ENCODE data around the gene ARHGAP22. TPM values are rescaled to one million over a fixed set of nuclear protein-coding genes. Genes with fewer than 3 reads are reported as not detected.

ARHGAP22 gene
- total RNA-seq, 1 donor from 2014 or later = 0.82 TPM

- TF ChIP-seq, protein P1, sequence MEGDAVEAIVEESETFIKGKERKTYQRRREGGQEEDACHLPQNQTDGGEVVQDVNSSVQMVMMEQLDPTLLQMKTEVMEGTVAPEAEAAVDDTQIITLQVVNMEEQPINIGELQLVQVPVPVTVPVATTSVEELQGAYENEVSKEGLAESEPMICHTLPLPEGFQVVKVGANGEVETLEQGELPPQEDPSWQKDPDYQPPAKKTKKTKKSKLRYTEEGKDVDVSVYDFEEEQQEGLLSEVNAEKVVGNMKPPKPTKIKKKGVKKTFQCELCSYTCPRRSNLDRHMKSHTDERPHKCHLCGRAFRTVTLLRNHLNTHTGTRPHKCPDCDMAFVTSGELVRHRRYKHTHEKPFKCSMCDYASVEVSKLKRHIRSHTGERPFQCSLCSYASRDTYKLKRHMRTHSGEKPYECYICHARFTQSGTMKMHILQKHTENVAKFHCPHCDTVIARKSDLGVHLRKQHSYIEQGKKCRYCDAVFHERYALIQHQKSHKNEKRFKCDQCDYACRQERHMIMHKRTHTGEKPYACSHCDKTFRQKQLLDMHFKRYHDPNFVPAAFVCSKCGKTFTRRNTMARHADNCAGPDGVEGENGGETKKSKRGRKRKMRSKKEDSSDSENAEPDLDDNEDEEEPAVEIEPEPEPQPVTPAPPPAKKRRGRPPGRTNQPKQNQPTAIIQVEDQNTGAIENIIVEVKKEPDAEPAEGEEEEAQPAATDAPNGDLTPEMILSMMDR (IDR thresholded peaks at IDR 0.05) = no peak
- ATAC-seq (ENCODE audit: low read depth) = no peak
- Mint-ChIP-seq H3K9me3 (peaks cover 3% of the 10 kb centered on the region), H3K4me3 (no peak overlapping the region), H3K36me3 (ENCODE audit: low read depth) (peaks cover 3% of the 10 kb centered on the region), H3K27me3 (no peaks in the 10 kb centered on the region), H3K4me1 (peaks cover 80% of the 10 kb centered on the region), H3K27ac (no peak overlapping the region)
- intact Hi-C loops (cut with micrococcal nuclease) = no loop called here
- no peak for DNase-seq
- ChIA-PET POLR2A (interaction anchor here (0.6 kb wide), 1 partner anchor 628 kb away, joined by 10 read pairs; no protein-coding TSS in a partner anchor), CTCF (interaction anchor here (0.7 to 1.1 kb wide), 2 partner anchors 28 to 76 kb away, joined by 3 read pairs; no protein-coding TSS in a partner anchor)
These were observed 24.6 kb downstream of the ARHGAP22 start for GRCh38 chr10:48580236-48580635.

DNA sequence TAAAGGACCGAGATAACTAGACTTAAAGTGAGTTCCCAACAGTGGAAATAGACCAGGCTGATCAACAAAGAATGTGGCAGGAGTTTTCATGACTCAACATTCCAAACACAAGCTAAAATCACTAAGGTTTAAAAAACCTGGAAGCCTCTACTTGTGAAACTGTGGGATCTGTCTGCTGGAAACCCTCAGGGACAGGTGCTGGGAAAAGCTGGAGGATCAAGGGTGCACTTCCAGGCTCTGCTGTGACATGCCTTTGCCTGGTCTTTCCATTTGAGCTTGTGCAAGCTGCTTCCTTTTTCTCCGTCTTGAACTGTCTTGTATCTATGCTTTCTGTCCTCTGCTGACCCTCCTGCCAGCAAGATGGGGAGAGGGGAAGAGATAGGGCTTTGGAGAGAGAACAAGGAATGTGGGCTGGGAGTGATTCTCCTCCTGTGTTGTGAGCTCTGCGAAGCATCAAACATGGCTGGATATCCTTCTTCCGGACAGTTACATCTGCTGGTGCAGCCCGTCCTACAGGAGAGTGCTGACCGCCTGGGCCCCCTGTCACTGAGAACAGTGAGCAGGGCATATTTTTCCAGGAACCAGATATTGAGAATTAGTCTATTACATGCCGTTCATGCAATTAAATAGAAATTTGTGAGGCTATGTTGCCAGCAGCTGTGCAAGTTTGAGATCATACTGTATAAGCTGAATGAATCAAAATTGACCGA is 25.5 kb downstream of the ARHGAP22 start:
- H3K4me1 Mint-ChIP-seq = peaks cover 84% of the 10 kb centered on the region
- TF ChIP-seq, protein P1 (IDR thresholded peaks at IDR 0.05) = no peak
- peaks cover 2% of the 10 kb centered on the region for H3K9me3 Mint-ChIP-seq
- intact Hi-C loops (cut with micrococcal nuclease) = loop anchor here (10.0 kb wide), 1 partner anchor 615 kb away; no protein-coding TSS in a partner anchor
- no peaks in the 10 kb centered on the region for H3K27me3 Mint-ChIP-seq
- ChIA-PET CTCF (interaction anchor here (0.7 to 3.0 kb wide), 4 partner anchors 27 to 77 kb away, joined by 3 to 16 read pairs (median 3); no protein-coding TSS in a partner anchor), POLR2A (no interaction called here)
- H3K36me3 Mint-ChIP-seq (ENCODE audit: low read depth) = peaks cover 3% of the 10 kb centered on the region
- no peak overlapping the region for H3K4me3 Mint-ChIP-seq
- H3K27ac Mint-ChIP-seq = peak overlapping the region; percentile 78
- ATAC-seq (ENCODE audit: low read depth) (no peak), DNase-seq (no peak)

- POLR2A ChIA-PET = interaction anchor here (0.6 kb wide), 1 partner anchor 226 kb away, joined by 3 read pairs; no protein-coding TSS in a partner anchor
- peaks cover 2% of the 10 kb centered on the region for H3K9me3 Mint-ChIP-seq
- H3K4me3 Mint-ChIP-seq = peak overlapping the region; percentile 41
- no peak for DNase-seq
- CTCF ChIA-PET = interaction anchor here (1.2 to 3.0 kb wide), 2 partner anchors 30 to 79 kb away, joined by 5 to 16 read pairs; no protein-coding TSS in a partner anchor
- no peaks in the 10 kb centered on the region for H3K27me3 Mint-ChIP-seq
- H3K27ac Mint-ChIP-seq = peak overlapping the region; percentile 82
- intact Hi-C loops (cut with micrococcal nuclease) = loop anchor here (1.0 to 10.0 kb wide), 4 partner anchors 31 to 618 kb away; no protein-coding TSS in a partner anchor
- peak; percentile 65 for ATAC-seq (ENCODE audit: low read depth)
- no peaks in the 10 kb centered on the region for H3K36me3 Mint-ChIP-seq (ENCODE audit: low read depth)
- TF ChIP-seq, protein P1 (IDR thresholded peaks at IDR 0.05) = no peak
- H3K4me1 Mint-ChIP-seq = peaks cover 92% of the 10 kb centered on the region
These were observed 27.7 kb downstream of the ARHGAP22 start for GRCh38 chr10:48577158-48577557.

DNA sequence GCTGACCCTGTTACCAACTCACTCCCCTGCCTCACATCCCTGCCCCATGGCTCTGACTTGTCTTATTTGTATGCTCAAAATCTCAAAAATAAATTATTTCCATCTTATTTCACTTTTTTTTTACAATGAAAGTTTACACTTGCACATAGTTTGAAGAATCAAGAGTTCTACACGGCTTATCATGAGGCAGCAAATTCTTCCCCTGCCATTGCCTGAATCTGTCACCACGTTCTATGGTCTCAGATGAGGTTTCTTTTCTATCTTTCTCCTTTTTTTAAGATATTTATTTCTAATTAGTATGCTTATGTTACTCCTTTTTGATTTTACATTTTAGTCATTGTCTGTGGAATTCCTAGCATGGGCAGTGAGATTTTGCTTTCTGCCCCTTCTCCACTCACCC is 28.4 kb downstream of the ARHGAP22 start:
- TF ChIP-seq, protein P1 (IDR thresholded peaks at IDR 0.05) = no peak
- ATAC-seq (ENCODE audit: low read depth) = no peak
- DNase-seq = no peak
- peaks cover 93% of the 10 kb centered on the region for H3K4me1 Mint-ChIP-seq
- peaks cover 2% of the 10 kb centered on the region for H3K9me3 Mint-ChIP-seq
- H3K27me3 Mint-ChIP-seq = no peaks in the 10 kb centered on the region
- ChIA-PET CTCF (interaction anchor here (3.0 kb wide), 1 partner anchor 80 kb away, joined by 16 read pairs; no protein-coding TSS in a partner anchor), POLR2A (no interaction called here)
- peak overlapping the region; percentile 93 for H3K27ac Mint-ChIP-seq
- H3K4me3 Mint-ChIP-seq = no peak overlapping the region
- H3K36me3 Mint-ChIP-seq (ENCODE audit: low read depth) = no peaks in the 10 kb centered on the region
- intact Hi-C loops (cut with micrococcal nuclease) = loop anchor here (2.0 to 10.0 kb wide), 2 partner anchors 58 to 618 kb away; no protein-coding TSS in a partner anchor

- H3K4me3 Mint-ChIP-seq = no peak overlapping the region
- H3K4me1 Mint-ChIP-seq = peaks cover 92% of the 10 kb centered on the region
- ChIA-PET CTCF (interaction anchor here (0.7 to 4.8 kb wide), 2 partner anchors 10 to 80 kb away, joined by 3 to 33 read pairs; no protein-coding TSS in a partner anchor), POLR2A (interaction anchor here (0.5 kb wide), 1 partner anchor 160 kb away, joined by 3 read pairs; no protein-coding TSS in a partner anchor)
- no peak for ATAC-seq (ENCODE audit: low read depth)
- intact Hi-C loops (cut with micrococcal nuclease) = loop anchor here (2.0 to 10.0 kb wide), 2 partner anchors 59 to 619 kb away; no protein-coding TSS in a partner anchor
- peak overlapping the region; percentile 93 for H3K27ac Mint-ChIP-seq
- no peaks in the 10 kb centered on the region for H3K36me3 Mint-ChIP-seq (ENCODE audit: low read depth)
- TF ChIP-seq, protein P1 (IDR thresholded peaks at IDR 0.05) = no peak
- no peaks in the 10 kb centered on the region for H3K27me3 Mint-ChIP-seq
- peaks cover 2% of the 10 kb centered on the region for H3K9me3 Mint-ChIP-seq
- DNase-seq = no peak
These were observed 29.0 kb downstream of the ARHGAP22 start for GRCh38 chr10:48575901-48576300.

All from activated B cell treated with CpG ODN at 0.5 μM for 24 hours (primary cell).